ENCODE measurements around the gene MYBPC1. TPM values are rescaled to one million over a fixed set of nuclear protein-coding genes. Genes with fewer than 3 reads are reported as not detected.

MYBPC1 gene
- total RNA-seq, 5 donors from 2014 or later (not counting 1 experiment from before 2014, with no cell fraction given): not detected

GRCh38 chr12:101564912-101565311, 29.9 kb upstream of the MYBPC1 start:
- no peak for ATAC-seq (replicated peaks in 1 of 4)
- Histone ChIP-seq H3K9me3 (no peaks in the 10 kb centered on the region), H3K27ac (ENCODE audit: low read length) (no peak overlapping the region), H3K27me3 (replicated peaks in 1 of 2; ENCODE audit: control insufficient read depth in 2 of 2, extremely low read depth in 1 of 2, insufficient read depth in 2 of 2, low read length in 1 of 2) (peaks cover 0 to 2% of the 10 kb centered on the region in 2 experiments), H3K36me3 (ENCODE audit: control insufficient read depth in 2 of 2, extremely low read depth in 1 of 2, insufficient read depth in 1 of 2, low read length in 1 of 2) (no peaks in the 10 kb centered on the region), H3K4me1 (ENCODE audit: control insufficient read depth in 1 of 2, extremely low read depth in 1 of 2, insufficient read depth in 2 of 2, low read length in 2 of 2) (no peaks in the 10 kb centered on the region), H3K4me3 (ENCODE audit: control insufficient read depth in 1 of 2, extremely low read depth in 1 of 2, low read length in 1 of 2) (no peak overlapping the region)
- H3K4me1 Mint-ChIP-seq: no peaks in the 10 kb centered on the region
- H3K27me3 Mint-ChIP-seq: peaks cover 15 to 19% of the 10 kb centered on the region in 2 donors
- no peak overlapping the region for H3K4me3 Mint-ChIP-seq
- POLR2A ChIA-PET: no interaction called here
- H3K36me3 Mint-ChIP-seq: no peaks in the 10 kb centered on the region
- H3K9me3 Mint-ChIP-seq: no peaks in the 10 kb centered on the region
- no CpG with 5 or more reads among the region's 2 CpGs for WGBS (ENCODE audit: insufficient coverage)
- no peak overlapping the region for H3K27ac Mint-ChIP-seq
- CTCF ChIA-PET: interaction anchor here in 1 of 2 donors (0.5 kb wide), 1 partner anchor 194 kb away, joined by 4 read pairs; no protein-coding TSS in a partner anchor
- DNase-seq: no peak

GRCh38 chr12:101566318-101566717, 28.5 kb upstream of the MYBPC1 start:
- CTCF ChIA-PET: interaction anchor here in 1 of 2 donors (0.6 kb wide), 1 partner anchor 324 kb away, joined by 3 read pairs; no protein-coding TSS in a partner anchor
- Histone ChIP-seq H3K4me1 (ENCODE audit: control insufficient read depth in 1 of 2, extremely low read depth in 1 of 2, insufficient read depth in 2 of 2, low read length in 2 of 2) (no peaks in the 10 kb centered on the region), H3K27me3 (replicated peaks in 1 of 2; ENCODE audit: control insufficient read depth in 2 of 2, extremely low read depth in 1 of 2, insufficient read depth in 2 of 2, low read length in 1 of 2) (peaks cover 0 to 2% of the 10 kb centered on the region in 2 experiments), H3K27ac (ENCODE audit: low read length) (no peak overlapping the region), H3K36me3 (ENCODE audit: control insufficient read depth in 2 of 2, extremely low read depth in 1 of 2, insufficient read depth in 1 of 2, low read length in 1 of 2) (no peaks in the 10 kb centered on the region), H3K4me3 (ENCODE audit: control insufficient read depth in 1 of 2, extremely low read depth in 1 of 2, low read length in 1 of 2) (no peak overlapping the region), H3K9me3 (no peaks in the 10 kb centered on the region)
- Mint-ChIP-seq H3K36me3 (no peaks in the 10 kb centered on the region), H3K4me3 (no peak overlapping the region), H3K4me1 (peaks cover 1 to 5% (median 2%) of the 10 kb centered on the region in 3 donors), H3K27ac (no peak overlapping the region), H3K9me3 (no peaks in the 10 kb centered on the region), H3K27me3 (peaks cover 15 to 19% of the 10 kb centered on the region in 2 donors)
- ATAC-seq (replicated peaks in 1 of 4) (no peak), DNase-seq (no peak)
- POLR2A ChIA-PET: no interaction called here
- no CpG with 5 or more reads among the region's 4 CpGs for WGBS (ENCODE audit: insufficient coverage)

GRCh38 chr12:101567918-101568317, 26.9 kb upstream of the MYBPC1 start:
- no peak for ATAC-seq (replicated peaks in 1 of 4)
- peaks cover 0 to 2% of the 10 kb centered on the region in 2 experiments for H3K27me3 ChIP-seq (replicated peaks in 1 of 2; ENCODE audit: control insufficient read depth in 2 of 2, extremely low read depth in 1 of 2, insufficient read depth in 2 of 2, low read length in 1 of 2)
- Mint-ChIP-seq H3K9me3 (no peaks in the 10 kb centered on the region), H3K36me3 (no peaks in the 10 kb centered on the region), H3K27me3 (peaks cover 15 to 22% of the 10 kb centered on the region in 2 donors), H3K4me3 (no peak overlapping the region), H3K4me1 (peaks cover 1 to 5% (median 2%) of the 10 kb centered on the region in 3 donors), H3K27ac (no peak overlapping the region)
- no peak overlapping the region for H3K27ac ChIP-seq (ENCODE audit: low read length)
- CTCF ChIA-PET: no interaction called here
- H3K4me1 ChIP-seq (ENCODE audit: control insufficient read depth in 1 of 2, extremely low read depth in 1 of 2, insufficient read depth in 2 of 2, low read length in 2 of 2): no peaks in the 10 kb centered on the region
- 90% methylated on average over 3 of the region's 4 CpGs for WGBS (ENCODE audit: insufficient coverage)
- no peaks in the 10 kb centered on the region for H3K36me3 ChIP-seq (ENCODE audit: control insufficient read depth in 2 of 2, extremely low read depth in 1 of 2, insufficient read depth in 1 of 2, low read length in 1 of 2)
- H3K9me3 ChIP-seq: no peaks in the 10 kb centered on the region
- DNase-seq: no peak
- POLR2A ChIA-PET: no interaction called here
- no peak overlapping the region for H3K4me3 ChIP-seq (ENCODE audit: control insufficient read depth in 1 of 2, extremely low read depth in 1 of 2, low read length in 1 of 2)

GRCh38 chr12:101570047-101570446, 24.7 kb upstream of the MYBPC1 start:
- no peak overlapping the region for H3K27ac Mint-ChIP-seq
- no peak overlapping the region for H3K4me3 Mint-ChIP-seq
- Histone ChIP-seq H3K36me3 (ENCODE audit: control insufficient read depth in 2 of 2, extremely low read depth in 1 of 2, insufficient read depth in 1 of 2, low read length in 1 of 2) (no peaks in the 10 kb centered on the region), H3K9me3 (no peaks in the 10 kb centered on the region), H3K27me3 (replicated peaks in 1 of 2; ENCODE audit: control insufficient read depth in 2 of 2, extremely low read depth in 1 of 2, insufficient read depth in 2 of 2, low read length in 1 of 2) (peaks cover 0 to 6% of the 10 kb centered on the region in 2 experiments), H3K4me3 (ENCODE audit: control insufficient read depth in 1 of 2, extremely low read depth in 1 of 2, low read length in 1 of 2) (no peak overlapping the region), H3K27ac (ENCODE audit: low read length) (no peak overlapping the region), H3K4me1 (ENCODE audit: control insufficient read depth in 1 of 2, extremely low read depth in 1 of 2, insufficient read depth in 2 of 2, low read length in 2 of 2) (no peaks in the 10 kb centered on the region)
- peaks cover 4 to 10% of the 10 kb centered on the region in 2 donors for H3K27me3 Mint-ChIP-seq
- DNase-seq: peak in 1 of 35 experiments; percentile 2
- CTCF ChIA-PET: interaction anchor here (0.7 to 1.1 kb wide), 2 partner anchors 190 to 1464 kb away, joined by 3 read pairs; no protein-coding TSS in a partner anchor
- H3K4me1 Mint-ChIP-seq: peaks cover 1 to 5% (median 2%) of the 10 kb centered on the region in 3 donors
- H3K9me3 Mint-ChIP-seq: no peaks in the 10 kb centered on the region
- no peaks in the 10 kb centered on the region for H3K36me3 Mint-ChIP-seq
- POLR2A ChIA-PET: no interaction called here
- WGBS (ENCODE audit: insufficient coverage): no CpG with 5 or more reads among the region's 2 CpGs
- ATAC-seq (replicated peaks in 1 of 4): no peak

GRCh38 chr12:101571105-101571504, 23.7 kb upstream of the MYBPC1 start:
- ATAC-seq (replicated peaks in 1 of 4) (no peak), DNase-seq (no peak)
- Histone ChIP-seq H3K27ac (ENCODE audit: low read length) (no peak overlapping the region), H3K36me3 (ENCODE audit: control insufficient read depth in 2 of 2, extremely low read depth in 1 of 2, insufficient read depth in 1 of 2, low read length in 1 of 2) (no peaks in the 10 kb centered on the region), H3K9me3 (no peaks in the 10 kb centered on the region), H3K27me3 (replicated peaks in 1 of 2; ENCODE audit: control insufficient read depth in 2 of 2, extremely low read depth in 1 of 2, insufficient read depth in 2 of 2, low read length in 1 of 2) (peaks cover 0 to 6% of the 10 kb centered on the region in 2 experiments), H3K4me1 (ENCODE audit: control insufficient read depth in 1 of 2, extremely low read depth in 1 of 2, insufficient read depth in 2 of 2, low read length in 2 of 2) (no peaks in the 10 kb centered on the region), H3K4me3 (ENCODE audit: control insufficient read depth in 1 of 2, extremely low read depth in 1 of 2, low read length in 1 of 2) (no peak overlapping the region)
- H3K4me3 Mint-ChIP-seq: no peak overlapping the region
- no peak overlapping the region for H3K27ac Mint-ChIP-seq
- no peaks in the 10 kb centered on the region for H3K36me3 Mint-ChIP-seq
- H3K4me1 Mint-ChIP-seq: peaks cover 1 to 5% (median 2%) of the 10 kb centered on the region in 3 donors
- no peaks in the 10 kb centered on the region for H3K9me3 Mint-ChIP-seq
- ChIA-PET POLR2A (no interaction called here), CTCF (no interaction called here)
- H3K27me3 Mint-ChIP-seq: peaks cover 0 to 4% of the 10 kb centered on the region in 2 donors
- WGBS (ENCODE audit: insufficient coverage): no CpG with 5 or more reads among the region's 4 CpGs

DNA sequence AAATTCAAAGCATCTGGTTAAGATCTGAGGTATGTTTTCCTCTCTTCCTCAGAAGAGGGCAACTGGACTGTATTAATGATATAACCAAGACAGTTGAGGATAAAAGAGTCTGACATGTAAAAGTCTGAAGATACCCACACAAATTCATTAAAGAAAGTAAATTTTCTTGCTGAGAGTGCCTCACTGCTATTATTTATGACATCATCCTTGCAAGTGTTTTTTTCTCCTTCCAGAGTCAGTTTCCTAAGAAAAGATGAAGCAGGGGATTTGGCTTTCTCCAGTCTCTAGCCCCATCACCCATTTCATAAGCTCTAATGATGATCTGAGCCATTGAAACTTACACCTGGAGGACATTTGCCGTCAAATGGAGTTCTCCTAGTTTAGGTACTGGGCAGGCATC, 21.0 kb upstream of the MYBPC1 start:
- no peaks in the 10 kb centered on the region for H3K9me3 ChIP-seq
- ATAC-seq (replicated peaks in 1 of 4) (no peak), DNase-seq (no peak)
- ChIA-PET CTCF (interaction anchor here in 1 of 2 donors (0.5 kb wide), 1 partner anchor 26 kb away, joined by 5 read pairs; no protein-coding TSS in a partner anchor), POLR2A (no interaction called here)
- no peaks in the 10 kb centered on the region for H3K36me3 ChIP-seq (ENCODE audit: control insufficient read depth in 2 of 2, extremely low read depth in 1 of 2, insufficient read depth in 1 of 2, low read length in 1 of 2)
- H3K4me1 ChIP-seq (ENCODE audit: control insufficient read depth in 1 of 2, extremely low read depth in 1 of 2, insufficient read depth in 2 of 2, low read length in 2 of 2): no peaks in the 10 kb centered on the region
- peaks cover 0 to 6% of the 10 kb centered on the region in 2 experiments for H3K27me3 ChIP-seq (replicated peaks in 1 of 2; ENCODE audit: control insufficient read depth in 2 of 2, extremely low read depth in 1 of 2, insufficient read depth in 2 of 2, low read length in 1 of 2)
- Mint-ChIP-seq H3K27ac (no peak overlapping the region), H3K4me3 (no peak overlapping the region), H3K27me3 (peaks cover 0 to 2% of the 10 kb centered on the region in 2 donors), H3K36me3 (no peaks in the 10 kb centered on the region), H3K9me3 (no peaks in the 10 kb centered on the region), H3K4me1 (peaks cover 1 to 5% (median 2%) of the 10 kb centered on the region in 3 donors)
- no peak overlapping the region for H3K27ac ChIP-seq (ENCODE audit: low read length)
- H3K4me3 ChIP-seq (ENCODE audit: control insufficient read depth in 1 of 2, extremely low read depth in 1 of 2, low read length in 1 of 2): no peak overlapping the region
- 100% methylated on average over 1 of the region's 1 CpG for WGBS (ENCODE audit: insufficient coverage)
